HFF-Myc (cell line): ENCODE results near the gene TSGA10.

ENCODE experiments used
- DNase-seq: peaks from one replicate; pipeline ENCODE4 v3.0.0-alpha.2; 2011; ENCODE audit warnings: low read depth; ENCODE audit errors: extremely low read depth
- H3K4me3 ChIP-seq: replicated peaks from 2 replicates; pipeline ENCODE4 v1.5.1; 2011; ENCODE audit warnings: low read depth, mild to moderate bottlenecking, control low read depth, low read length
- TF ChIP-seq, protein P1 (sequence below): IDR thresholded peaks from 2 replicates; pipeline ENCODE4 v1.5.1; 2012; ENCODE audit warnings: mild to moderate bottlenecking, low read depth, low read length, control low read depth; ENCODE audit errors: missing control alignments

The TSGA10 gene

DNA sequence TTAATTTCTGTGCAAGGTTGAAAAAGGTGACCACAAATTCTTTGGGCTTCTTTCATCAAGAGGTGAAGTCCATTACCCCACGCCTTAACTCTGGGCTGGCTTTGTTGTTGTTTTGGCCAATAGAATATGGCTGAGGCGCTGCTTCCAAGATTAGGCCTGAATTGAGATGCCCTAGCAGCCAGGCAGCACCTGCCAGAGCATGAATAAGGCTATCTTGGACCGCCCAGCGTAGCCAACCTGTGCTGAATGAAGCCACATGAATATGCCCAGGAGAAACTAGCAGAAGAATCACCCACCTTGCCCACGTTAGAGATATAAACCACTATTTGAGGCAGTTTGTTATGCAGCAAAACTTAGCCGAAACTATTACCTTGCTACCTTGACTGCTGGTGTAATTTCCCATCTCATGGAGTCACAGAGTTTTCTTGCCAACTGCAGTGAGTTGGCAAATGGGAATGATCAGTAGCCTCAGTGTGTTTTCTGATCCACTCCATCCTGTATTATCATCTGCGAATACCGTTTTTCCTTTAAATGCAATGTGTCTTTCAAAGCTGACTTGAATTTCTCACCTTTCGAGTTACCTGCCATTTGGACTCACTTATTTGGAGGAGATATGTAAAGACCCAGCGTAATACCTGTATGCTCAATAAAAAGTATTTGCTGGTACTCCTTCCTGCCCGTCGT, 679 bp downstream of the TSGA10 start:
- H3K4me3 ChIP-seq: peak overlapping the region; percentile 78
- no peak for DNase-seq
- TF ChIP-seq, protein P1, sequence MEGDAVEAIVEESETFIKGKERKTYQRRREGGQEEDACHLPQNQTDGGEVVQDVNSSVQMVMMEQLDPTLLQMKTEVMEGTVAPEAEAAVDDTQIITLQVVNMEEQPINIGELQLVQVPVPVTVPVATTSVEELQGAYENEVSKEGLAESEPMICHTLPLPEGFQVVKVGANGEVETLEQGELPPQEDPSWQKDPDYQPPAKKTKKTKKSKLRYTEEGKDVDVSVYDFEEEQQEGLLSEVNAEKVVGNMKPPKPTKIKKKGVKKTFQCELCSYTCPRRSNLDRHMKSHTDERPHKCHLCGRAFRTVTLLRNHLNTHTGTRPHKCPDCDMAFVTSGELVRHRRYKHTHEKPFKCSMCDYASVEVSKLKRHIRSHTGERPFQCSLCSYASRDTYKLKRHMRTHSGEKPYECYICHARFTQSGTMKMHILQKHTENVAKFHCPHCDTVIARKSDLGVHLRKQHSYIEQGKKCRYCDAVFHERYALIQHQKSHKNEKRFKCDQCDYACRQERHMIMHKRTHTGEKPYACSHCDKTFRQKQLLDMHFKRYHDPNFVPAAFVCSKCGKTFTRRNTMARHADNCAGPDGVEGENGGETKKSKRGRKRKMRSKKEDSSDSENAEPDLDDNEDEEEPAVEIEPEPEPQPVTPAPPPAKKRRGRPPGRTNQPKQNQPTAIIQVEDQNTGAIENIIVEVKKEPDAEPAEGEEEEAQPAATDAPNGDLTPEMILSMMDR: no peak

DNA sequence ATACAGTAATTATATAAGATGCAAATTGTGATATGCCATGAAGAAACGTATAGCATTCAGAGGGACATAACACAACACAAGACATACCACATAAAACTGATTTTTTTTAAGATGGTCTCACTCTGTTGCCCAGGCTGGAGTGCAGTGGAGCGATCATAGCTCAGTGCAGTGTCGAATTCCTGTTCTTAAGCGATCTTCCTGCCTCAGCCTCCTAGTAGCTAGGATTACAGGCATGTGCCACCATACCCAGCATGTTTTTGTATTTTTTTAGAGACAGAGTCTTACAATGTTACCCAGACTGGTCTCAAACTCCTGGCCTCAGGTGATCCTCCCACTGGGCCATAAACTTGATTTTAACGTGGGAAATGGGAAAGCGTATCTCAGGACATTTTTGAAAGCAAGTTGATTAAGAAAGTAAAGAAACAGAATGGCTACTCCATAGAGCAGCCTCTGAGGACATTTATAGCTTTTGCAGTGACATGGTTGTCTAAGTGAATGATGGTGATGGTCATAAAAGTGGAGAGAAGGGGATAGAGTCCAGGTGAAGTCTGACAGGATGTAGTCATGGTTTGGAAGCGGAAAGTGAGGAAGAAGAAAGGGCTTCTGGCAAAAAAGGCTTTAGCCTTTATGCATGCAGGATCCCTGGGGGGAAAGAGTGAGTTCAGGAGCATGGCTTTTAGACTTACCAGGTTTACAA, 2.4 kb downstream of the TSGA10 start:
- DNase-seq: no peak
- no peak overlapping the region for H3K4me3 ChIP-seq
- TF ChIP-seq, protein P1: no peak

DNA sequence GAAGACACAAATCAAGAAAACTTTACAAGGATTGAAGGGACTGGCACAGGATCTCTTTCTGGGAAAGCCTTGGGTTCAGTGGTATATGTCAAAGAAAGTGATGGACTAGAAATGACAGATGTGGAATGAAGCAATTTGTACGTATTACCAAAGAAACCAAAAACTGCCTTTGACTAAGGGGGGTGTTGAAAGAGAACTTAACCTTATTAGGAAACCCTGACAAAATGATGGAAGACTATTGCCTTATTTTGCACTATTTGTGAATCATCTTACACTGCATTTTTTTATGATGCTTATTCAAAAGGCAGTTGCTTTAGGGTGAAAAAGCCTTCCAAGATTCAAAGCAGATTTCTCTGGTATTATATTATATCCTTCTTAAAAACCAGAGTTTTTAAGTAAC, 4.0 kb downstream of the TSGA10 start:
- DNase-seq: no peak

DNA sequence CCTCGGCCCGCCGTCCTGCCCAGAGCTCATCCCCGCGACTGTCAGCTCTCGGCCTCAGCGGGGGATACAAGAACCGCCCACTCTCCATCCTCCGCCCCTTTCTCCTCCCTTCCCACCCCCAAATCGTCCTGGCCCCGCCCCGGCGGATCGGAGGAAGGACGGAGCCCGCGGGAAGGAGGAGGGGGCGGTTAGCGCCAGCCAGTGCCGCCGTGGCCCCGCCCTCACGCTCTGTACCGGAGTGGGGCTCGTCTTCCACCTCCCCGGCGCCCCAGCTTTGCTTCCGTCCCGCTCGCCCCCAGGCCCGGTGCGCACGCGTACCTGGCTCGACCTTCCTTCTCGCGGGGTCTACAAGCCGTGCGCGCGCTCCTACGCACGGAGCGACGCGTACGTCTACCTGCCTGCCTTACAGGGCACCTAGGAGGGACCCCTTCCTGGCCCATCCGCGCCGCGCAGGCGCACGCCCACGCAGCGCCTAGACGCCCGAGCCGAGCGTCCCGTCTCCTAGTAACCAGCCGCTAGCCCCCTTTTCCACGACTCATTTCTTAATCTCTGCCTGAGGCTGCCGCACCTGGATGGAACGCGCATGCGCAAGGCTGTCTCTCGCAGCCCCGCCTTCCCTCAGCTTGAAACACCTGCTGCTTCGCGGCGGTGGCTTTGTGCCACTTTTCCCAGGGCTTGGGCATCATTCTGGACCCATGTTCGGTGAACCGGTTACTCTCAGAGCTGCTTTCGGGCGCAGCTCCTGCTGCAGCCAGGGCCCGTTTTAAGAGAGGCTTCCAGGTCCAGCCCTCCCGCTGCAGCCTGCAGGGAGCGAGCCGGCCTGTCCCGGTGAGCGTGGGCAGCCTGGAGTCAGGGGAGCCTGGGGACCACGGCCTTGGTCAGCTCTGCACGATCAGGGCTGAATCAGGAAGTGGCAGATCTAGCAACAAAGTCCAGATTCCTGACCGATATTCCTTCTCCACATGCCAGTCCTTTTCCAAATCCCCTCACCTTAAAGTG, 13.3 kb downstream of the TSGA10 start, which contains the start of gene C2orf15:
C2orf15 (plus strand) TSS at position 598 of the 999 bp plus-strand sequence. CDS start 8,852 bp downstream, outside the sequence.
- peak within 1 kb of the TSS; percentile 73 for H3K4me3 ChIP-seq
- peak; percentile 38 for DNase-seq
- TF ChIP-seq, protein P1: no peak

More for the DNA sequence above, 4.0 kb downstream of the TSGA10 start:
- no peak overlapping the region for H3K4me3 ChIP-seq
- TF ChIP-seq, protein P1: no peak

DNA sequence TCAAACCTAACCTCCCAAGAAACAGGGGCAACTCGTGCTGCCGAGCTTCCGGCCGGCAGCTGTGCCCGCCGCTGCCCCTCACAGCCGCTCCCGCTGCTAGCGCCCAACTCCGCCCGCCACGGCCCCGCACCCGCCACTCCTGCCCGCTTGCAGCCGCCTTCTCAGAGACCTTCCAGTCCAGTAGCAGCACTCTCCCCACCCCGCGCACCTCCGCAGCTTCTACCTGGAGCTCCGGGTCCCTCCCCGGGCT, 14.0 kb downstream of the TSGA10 start:
- DNase-seq: no peak
- peak overlapping the region; percentile 73 for H3K4me3 ChIP-seq
- TF ChIP-seq, protein P1: no peak

DNA sequence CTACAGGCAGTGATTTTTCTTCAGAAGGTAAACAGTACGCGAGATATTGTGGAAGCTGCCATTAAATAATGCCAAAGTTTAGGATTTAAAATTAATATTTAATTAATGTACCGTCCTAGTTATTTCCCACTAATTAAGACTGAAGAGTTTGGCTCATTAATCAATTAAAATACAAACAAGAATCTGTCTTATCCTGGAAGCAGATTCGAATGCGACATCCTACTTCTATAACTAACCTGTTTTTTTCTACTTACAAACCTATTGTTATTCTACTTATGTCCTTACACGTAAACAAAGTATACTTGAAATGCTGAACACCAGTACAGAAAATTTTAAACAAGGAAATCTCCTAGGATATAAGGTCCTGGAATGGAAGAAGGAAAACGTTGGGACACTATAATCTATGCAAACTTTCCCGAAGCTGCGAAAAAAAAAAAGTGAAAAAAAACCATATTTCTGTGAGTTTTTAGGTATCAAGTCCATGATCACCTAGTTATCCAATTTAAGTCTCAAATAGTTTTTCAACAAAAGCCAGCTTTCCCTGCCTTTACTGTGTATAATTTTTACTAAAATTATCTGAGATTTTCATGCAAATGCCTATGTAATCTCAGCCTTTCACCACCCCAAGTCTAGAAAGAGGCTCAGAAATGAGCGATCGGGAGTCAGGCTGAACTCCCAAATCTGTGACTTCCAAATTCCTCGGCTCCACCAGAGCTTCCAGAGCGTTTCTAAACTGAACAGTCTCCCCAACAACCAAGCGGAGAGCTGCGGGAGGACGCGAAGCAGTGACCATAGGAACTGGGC, 14.5 kb downstream of the TSGA10 start:
- peak overlapping the region; percentile 73 for H3K4me3 ChIP-seq
- no peak for DNase-seq
- TF ChIP-seq, protein P1: no peak
